Stimulated activated naive CD8-positive, alpha-beta T cell treated with anti-CD3 and anti-CD28 coated beads, Interleukin-15, Interleukin-2, amounts not matched to agents 100 U/mL and 50 U/mL, for 24 hours (primary cell): ENCODE results near the gene COL8A2.

ENCODE experiments used
- ATAC-seq: fragments of 150-1000 bp; cut with Tn5 transposase; one replicate; pipeline ENCODE4 v1.10.0; 2021
- DNase-seq: peaks from one replicate; pipeline ENCODE4 v3.0.0; 2021

Gene COL8A2

DNA sequence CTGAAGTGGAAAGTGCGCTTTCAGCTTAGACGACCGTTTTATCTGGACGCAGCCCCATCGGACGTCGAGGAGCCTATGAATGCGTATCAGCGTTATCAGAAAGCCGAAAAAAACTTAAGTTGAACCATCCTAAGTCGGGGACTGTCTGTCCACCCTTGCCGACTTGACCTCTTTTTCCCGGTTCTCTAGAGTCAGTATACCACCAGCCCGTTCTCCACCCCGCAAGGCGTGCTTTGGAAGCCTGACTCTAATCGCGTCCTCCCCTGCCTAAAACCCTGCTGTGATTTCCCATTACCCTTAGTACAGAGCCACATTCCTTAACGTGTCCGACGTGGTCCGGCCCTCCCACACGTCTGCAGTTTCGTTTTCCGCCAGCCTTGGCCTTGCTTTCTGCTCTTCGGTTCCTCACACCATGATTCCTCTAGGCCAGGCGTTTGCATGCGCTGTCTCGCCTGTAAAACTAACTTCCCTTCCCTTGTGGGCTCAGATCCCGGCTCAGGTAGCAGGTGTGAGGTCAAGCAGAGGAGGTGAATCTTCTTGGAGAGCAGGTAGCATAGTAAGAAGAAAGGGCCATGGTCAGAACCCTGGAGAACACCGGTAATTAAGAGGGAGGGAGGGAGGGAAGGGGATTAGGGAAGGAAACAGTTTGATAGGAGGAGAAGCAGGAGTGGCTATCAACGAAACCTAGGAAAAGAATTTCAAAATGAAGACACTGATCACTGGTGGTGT, 35.5 kb downstream of the COL8A2 start:
- no peak for ATAC-seq
- DNase-seq: no peak

- peak; percentile 94 for DNase-seq
- peak; percentile 96 for ATAC-seq
Observed at GRCh38 chr1:36088577-36089392, 36.2 kb downstream of the COL8A2 start, which contains the start of gene ADPRS. Gene ADPRS, plus strand, starts transcription at chr1:36088892. Its CDS starts 13 bp downstream, at chr1:36088905.

GRCh38 chr1:36088265-36088576, 36.8 kb downstream of the COL8A2 start:
- ATAC-seq (peak; percentile 17), DNase-seq (no peak)

DNA sequence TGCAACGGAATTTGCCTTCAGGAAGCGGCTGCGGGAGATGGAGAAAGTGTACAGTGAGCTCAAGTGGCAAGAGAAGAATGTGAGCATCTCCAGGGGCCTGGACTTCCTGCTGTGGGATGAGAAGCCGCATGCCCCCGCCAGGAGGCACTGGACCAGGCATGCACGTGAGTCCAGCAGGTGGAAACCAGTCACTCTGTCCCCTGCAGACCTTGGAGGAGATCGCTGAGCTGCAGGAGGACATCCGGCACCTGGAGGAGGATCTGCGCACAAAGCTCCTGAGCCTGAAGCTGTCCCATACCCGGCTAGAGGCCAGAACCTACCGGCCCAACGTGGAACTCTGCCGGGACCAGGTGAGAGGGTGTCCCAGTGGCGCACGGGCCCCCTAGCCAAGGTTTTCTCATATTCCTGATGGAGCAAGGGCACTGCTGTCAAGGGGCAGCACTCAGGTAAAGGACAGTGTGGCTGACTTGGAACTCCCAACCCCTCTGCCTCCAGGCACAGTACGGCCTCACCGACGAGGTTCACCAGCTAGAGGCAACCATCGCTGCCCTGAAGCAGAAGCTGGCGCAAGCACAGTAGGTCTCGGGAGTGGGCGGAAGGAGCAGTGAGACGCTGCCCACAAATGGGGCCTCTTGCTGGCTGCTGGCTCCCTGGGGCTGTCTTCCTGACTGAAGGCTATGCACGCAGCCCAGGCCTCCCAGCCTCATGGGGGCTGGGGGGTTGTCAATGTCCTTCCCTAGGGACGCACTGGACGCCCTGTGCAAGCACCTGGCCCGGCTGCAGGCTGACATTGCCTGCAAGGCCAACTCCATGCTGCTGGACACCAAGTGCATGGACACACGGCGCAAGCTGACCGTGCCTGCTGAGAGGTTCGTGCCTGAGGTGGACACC, 37.5 kb downstream of the COL8A2 start:
- no peak for ATAC-seq
- DNase-seq: no peak

- ATAC-seq (no peak), DNase-seq (no peak)
Observed at GRCh38 chr1:36086529-36087232, 38.3 kb downstream of the COL8A2 start.

GRCh38 chr1:36085686-36086526, 39.1 kb downstream of the COL8A2 start:
- ATAC-seq (no peak), DNase-seq (no peak)

GRCh38 chr1:36085126-36085525, 39.9 kb downstream of the COL8A2 start:
- no peak for ATAC-seq
- DNase-seq: no peak

DNA sequence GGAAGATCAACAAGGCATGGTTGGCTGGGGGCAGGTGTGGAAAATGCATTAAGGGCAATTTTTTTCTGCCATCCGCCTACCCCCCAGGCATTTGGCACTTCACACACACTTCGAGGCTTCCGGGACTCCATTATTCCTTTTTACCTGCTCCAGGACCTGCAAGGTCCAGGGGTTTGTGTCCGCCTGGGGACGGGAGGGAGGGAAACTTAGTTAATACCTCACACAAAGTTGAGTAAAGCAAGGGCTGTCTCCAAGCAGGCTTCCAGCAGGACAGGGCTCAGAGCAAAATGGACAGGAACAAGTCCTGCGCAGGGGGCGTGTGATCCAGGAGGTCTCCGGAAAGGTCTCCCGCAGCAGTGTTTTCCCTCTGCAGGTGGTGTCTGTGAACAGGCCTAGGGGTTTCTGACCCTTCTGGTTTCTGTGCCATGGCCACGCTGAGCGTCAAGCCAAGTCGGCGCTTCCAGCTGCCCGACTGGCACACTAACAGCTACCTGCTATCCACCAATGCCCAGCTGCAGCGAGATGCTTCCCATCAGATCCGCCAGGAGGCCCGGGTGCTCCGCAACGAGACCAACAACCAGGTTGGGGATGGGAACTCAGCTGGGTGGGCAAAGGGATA, 40.4 kb downstream of the COL8A2 start:
- no peak for DNase-seq
- no peak for ATAC-seq

DNA sequence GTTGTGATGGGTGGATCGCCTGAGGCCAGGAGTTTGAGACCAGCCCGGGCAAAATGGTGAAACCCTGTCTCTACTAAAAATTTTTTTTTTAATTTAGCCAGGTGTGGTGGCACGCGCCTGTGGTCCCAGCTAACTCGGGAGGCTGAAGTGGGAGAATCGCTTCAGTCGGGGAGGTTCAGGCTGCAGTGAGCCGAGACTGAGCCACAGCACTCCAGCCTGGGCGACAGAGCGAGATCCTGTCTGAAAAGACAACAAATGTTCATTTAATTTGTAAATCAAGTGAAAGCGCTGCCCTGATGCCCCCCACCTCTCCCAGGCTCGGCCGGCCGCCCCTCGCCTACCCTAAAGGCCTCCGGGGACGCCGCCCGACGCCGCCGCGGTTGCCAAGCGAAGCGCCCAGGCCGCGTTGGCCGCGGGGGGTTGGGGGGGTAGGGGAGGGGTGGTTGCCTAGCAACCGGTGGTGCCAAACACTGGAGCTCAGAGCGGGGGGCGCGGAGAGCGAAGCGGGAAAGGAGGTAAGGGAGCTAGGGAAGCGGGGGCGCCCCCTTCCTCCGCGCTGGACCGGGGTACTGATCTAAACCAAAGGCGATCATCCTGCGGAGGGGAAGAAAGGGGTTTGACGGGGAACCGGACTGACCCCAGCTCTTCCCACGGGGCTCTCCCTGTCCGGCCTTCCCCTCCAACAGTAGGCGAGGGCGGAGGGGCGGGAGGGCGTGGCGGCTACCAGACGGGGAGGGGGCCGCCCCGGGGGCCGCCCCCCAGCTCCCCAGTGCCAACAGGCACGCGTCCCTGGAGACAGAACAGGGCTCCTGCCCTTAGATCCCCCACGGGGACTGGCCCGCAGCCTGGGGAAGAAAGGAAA, 41.2 kb downstream of the COL8A2 start, which contains the start of gene TEKT2:
TSS of gene TEKT2 (plus strand) at position 460 of the 862 bp plus-strand sequence. CDS start 828 bp downstream, outside the sequence.
- ATAC-seq (no peak), DNase-seq (no peak)

GRCh38 chr1:36083219-36083618, 41.8 kb downstream of the COL8A2 start:
- ATAC-seq: no peak

DNA sequence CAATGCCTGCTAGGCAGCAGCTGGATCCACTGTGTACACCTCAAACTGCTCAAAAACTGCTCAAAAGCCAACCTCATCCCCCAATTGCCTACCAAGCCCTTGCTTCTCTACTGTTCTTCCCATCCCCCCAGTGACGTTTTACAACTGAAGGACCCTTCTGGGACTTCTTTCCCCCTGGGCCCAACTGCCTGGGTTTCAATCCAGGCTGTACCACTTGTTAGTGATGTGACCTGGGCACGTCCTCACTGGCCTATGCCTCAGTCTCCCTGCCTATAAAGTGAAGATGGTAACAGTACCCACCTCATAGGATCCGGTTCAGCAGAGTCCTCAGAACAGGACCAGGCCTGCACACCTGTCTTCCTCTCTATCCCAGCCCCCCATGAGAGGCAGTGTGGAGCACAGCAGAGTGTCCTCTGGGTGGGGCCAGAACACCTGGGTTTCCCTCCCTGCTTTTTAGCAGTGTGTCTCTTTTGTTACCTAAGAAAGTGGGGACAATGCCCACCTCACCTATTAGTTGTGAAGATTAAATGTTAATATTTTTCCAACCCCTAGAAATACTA, 43.0 kb downstream of the COL8A2 start:
- no peak for ATAC-seq
- no peak for DNase-seq

More at GRCh38 chr1:36083219-36083618, 41.8 kb downstream of the COL8A2 start:
- DNase-seq: no peak

- no peak for DNase-seq
- ATAC-seq: no peak
Observed at GRCh38 chr1:36080801-36081200, 44.2 kb downstream of the COL8A2 start.

DNA sequence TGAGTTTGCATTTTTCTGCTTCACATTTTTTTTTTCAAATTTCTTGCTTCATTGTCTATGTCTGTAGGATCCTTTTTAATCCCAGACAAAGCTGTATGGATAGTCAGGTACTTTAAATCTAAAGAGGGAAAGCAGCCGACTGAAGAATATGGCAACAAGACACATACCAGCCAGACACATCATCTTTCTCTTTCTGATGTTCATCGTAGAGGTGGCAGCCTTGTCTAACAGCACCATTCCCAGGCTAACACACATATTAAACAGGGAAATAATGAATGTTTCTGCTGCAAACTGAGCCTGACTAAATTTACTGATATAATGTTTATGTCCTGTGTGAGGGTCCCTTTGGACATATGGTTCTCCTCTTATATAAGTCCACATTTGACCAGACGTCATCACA, 44.8 kb downstream of the COL8A2 start:
- ATAC-seq (no peak), DNase-seq (no peak)

DNA sequence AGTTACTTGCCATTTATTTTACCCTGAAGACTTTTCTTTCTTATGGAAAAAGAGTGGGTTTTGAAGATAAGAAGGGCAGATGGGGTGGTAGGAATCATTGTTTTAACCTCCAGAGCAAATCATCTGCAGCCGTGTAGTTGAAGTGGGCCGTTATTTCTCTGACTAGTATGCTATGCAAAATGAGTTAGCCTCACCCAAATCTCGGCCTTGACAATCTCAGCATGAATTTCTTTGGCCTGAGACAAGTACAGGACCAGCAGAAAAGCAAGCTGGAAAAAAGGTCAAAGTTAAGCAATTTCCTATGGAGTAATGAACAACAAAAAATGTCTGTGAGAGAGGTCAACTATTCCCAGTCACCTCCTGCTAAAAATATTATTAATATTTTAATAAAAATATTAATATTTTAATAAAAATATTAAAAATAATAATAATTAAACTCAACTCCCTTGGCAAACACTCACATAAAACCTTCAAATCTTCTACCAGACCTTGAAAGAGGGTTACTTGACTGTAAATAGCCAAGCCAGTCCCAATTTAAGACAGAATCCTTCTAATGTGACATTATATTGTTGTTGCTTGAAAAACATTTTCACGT, 47.9 kb downstream of the COL8A2 start:
- ATAC-seq (no peak), DNase-seq (no peak)

GRCh38 chr1:36070349-36070748, 54.7 kb downstream of the COL8A2 start:
- DNase-seq (no peak), ATAC-seq (no peak)

DNA sequence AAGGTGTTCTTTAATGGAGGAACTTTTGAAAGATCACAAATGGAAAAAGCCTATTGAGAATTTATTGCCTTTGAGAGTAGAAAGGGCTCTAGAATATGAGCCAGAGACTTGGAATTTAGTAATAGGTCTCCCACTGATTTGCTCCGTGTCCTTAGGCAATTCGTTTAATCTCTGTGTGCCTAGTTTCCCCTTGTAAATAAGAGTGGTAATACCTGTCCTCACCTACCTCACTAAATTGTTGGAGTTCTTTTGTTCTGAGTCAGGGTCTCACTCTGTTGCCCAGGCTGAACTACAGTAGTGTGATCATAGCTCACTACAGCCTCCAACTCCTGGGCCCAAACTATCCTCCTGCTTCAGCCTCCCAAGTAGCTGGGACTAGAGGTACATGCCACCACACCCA, 56.2 kb downstream of the COL8A2 start:
- ATAC-seq: no peak
- DNase-seq: no peak

GRCh38 chr1:36067871-36068270, 57.2 kb downstream of the COL8A2 start:
- ATAC-seq: no peak
- DNase-seq: no peak

- ATAC-seq: no peak
Observed at GRCh38 chr1:36062315-36062714, 62.7 kb downstream of the COL8A2 start.

DNA sequence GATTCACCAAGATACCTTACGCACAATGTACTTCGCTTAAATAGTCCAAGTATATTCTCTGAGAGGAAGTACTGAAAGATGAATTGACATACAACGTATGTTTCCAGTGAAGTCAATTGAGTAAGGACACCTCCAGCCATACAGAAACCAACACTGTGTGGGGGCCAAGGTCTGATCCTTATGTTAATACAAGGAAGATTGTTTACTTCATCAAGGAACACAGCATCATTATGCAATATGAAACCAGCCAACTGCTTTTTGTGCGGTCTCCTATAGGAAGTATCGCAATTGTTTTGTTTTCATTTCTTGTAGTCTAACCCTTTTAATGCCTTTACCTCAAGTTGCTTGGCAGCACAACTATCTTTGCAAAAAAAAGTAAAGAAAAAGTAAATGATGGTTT, 69.3 kb downstream of the COL8A2 start:
- DNase-seq (no peak), ATAC-seq (no peak)

More at GRCh38 chr1:36062315-36062714, 62.7 kb downstream of the COL8A2 start:
- DNase-seq: no peak
